HG03135 (cell line): ENCODE data around the gene ATF6B.
"Not testable (repeated sequence)": the region's sequence is repeated elsewhere in the genome, so short reads cannot be mapped to it uniquely, and the experiment has no call there.

Source experiments
- ATAC-seq: cut with Tn5 transposase; IDR thresholded peaks from one replicate; pipeline ENCODE4 v1.9.1; 2021; ENCODE audit warnings: mild to moderate bottlenecking, moderate library complexity; ENCODE audit not compliant: unreplicated experiment

The ATF6B gene

GRCh38 chr6:32083812-32084768 is 44.0 kb downstream of the ATF6B start:
- no peak for ATAC-seq

GRCh38 chr6:32082935-32083334 is 45.1 kb downstream of the ATF6B start:
- no peak for ATAC-seq

- ATAC-seq, result no peak
These were observed 45.6 kb downstream of the ATF6B start for GRCh38 chr6:32082478-32082877.

GRCh38 chr6:32081168-32081990 is 46.7 kb downstream of the ATF6B start:
- ATAC-seq, result no peak

- ATAC-seq, result no peak
These were observed 48.3 kb downstream of the ATF6B start for GRCh38 chr6:32079566-32080290.

- no peak for ATAC-seq
These were observed 51.7 kb downstream of the ATF6B start for GRCh38 chr6:32076321-32076809.

GRCh38 chr6:32075781-32076180 is 52.3 kb downstream of the ATF6B start:
- no peak for ATAC-seq

GRCh38 chr6:32074996-32075532 is 53.0 kb downstream of the ATF6B start:
- no peak for ATAC-seq

GRCh38 chr6:32073613-32074012 is 54.4 kb downstream of the ATF6B start:
- ATAC-seq, result no peak

- ATAC-seq, result no peak
These were observed 54.9 kb downstream of the ATF6B start for GRCh38 chr6:32073101-32073500.

GRCh38 chr6:32070814-32071543 is 57.1 kb downstream of the ATF6B start:
- ATAC-seq, result no peak

- no peak for ATAC-seq
These were observed 58.0 kb downstream of the ATF6B start for GRCh38 chr6:32069878-32070515.

- ATAC-seq, result no peak
These were observed 58.6 kb downstream of the ATF6B start for GRCh38 chr6:32069460-32069859.

- ATAC-seq, result no peak
These were observed 59.2 kb downstream of the ATF6B start for GRCh38 chr6:32068867-32069266.

GRCh38 chr6:32068315-32068714 is 59.7 kb downstream of the ATF6B start:
- not testable (repeated sequence) for ATAC-seq

GRCh38 chr6:32067521-32067920 is 60.5 kb downstream of the ATF6B start:
- not testable (repeated sequence) for ATAC-seq
